Inferior parietal cortex (tissue), 1 donor: ENCODE data around the gene APOC1.
A peak's percentile ranks its signal among the peaks of the same experiment; 100 is the strongest.
"Not testable (repeated sequence)": the region's sequence is repeated elsewhere in the genome, so short reads cannot be mapped to it uniquely, and the experiment has no call there.

Source experiments
- DNase-seq: peaks from one replicate; pipeline ENCODE4 v3.0.0-alpha.2; 2016; ENCODE audit errors: extremely low spot score

Gene APOC1

GRCh38 chr19:44914433-44915206 lies at the start of gene APOC1:
Gene APOC1 (plus strand): TSS chr19:44914608. CDS start chr19:44914892, 284 bp downstream.
- DNase-seq = peak; percentile 88

GRCh38 chr19:44865196-44865767 lies 49.1 kb upstream of the APOC1 start:
- DNase-seq = no peak

- no peak for DNase-seq
Observed at GRCh38 chr19:44866664-44867063, 47.7 kb upstream of the APOC1 start.

- DNase-seq = no peak
Observed at GRCh38 chr19:44867578-44867977, 46.8 kb upstream of the APOC1 start.

GRCh38 chr19:44869733-44870470 lies 44.5 kb upstream of the APOC1 start:
- no peak for DNase-seq

GRCh38 chr19:44871809-44872208 lies 42.6 kb upstream of the APOC1 start:
- DNase-seq = no peak

- no peak for DNase-seq
Observed at GRCh38 chr19:44872661-44873060, 41.7 kb upstream of the APOC1 start.

GRCh38 chr19:44874317-44874716 lies 40.1 kb upstream of the APOC1 start:
- no peak for DNase-seq

- no peak for DNase-seq
Observed at GRCh38 chr19:44875666-44876451, 38.5 kb upstream of the APOC1 start.

- DNase-seq = no peak
Observed at GRCh38 chr19:44876930-44877535, 37.4 kb upstream of the APOC1 start.

GRCh38 chr19:44878120-44878865 lies 36.1 kb upstream of the APOC1 start:
- DNase-seq = no peak

- DNase-seq = no peak
Observed at GRCh38 chr19:44879309-44880065, 34.9 kb upstream of the APOC1 start.

GRCh38 chr19:44882063-44882462 lies 32.3 kb upstream of the APOC1 start:
- DNase-seq = no peak

- DNase-seq = not testable (repeated sequence)
Observed at GRCh38 chr19:44882619-44883397, 31.6 kb upstream of the APOC1 start.

- no peak for DNase-seq
Observed at GRCh38 chr19:44883922-44884321, 30.5 kb upstream of the APOC1 start.

- DNase-seq = no peak
Observed at GRCh38 chr19:44884566-44884965, 29.8 kb upstream of the APOC1 start.

- no peak for DNase-seq
Observed at GRCh38 chr19:44886141-44886540, 28.3 kb upstream of the APOC1 start.

GRCh38 chr19:44887648-44888047 lies 26.8 kb upstream of the APOC1 start:
- DNase-seq = no peak

- DNase-seq = not testable (repeated sequence)
Observed at GRCh38 chr19:44888335-44888734, 26.1 kb upstream of the APOC1 start.
